ENCODE data around the gene PRPH2. TPM values are rescaled to one million over a fixed set of nuclear protein-coding genes. Genes with fewer than 3 reads are reported as not detected.

Gene PRPH2
- total RNA-seq, 1 experiment from 2014 or later: 1.0 TPM

DNA sequence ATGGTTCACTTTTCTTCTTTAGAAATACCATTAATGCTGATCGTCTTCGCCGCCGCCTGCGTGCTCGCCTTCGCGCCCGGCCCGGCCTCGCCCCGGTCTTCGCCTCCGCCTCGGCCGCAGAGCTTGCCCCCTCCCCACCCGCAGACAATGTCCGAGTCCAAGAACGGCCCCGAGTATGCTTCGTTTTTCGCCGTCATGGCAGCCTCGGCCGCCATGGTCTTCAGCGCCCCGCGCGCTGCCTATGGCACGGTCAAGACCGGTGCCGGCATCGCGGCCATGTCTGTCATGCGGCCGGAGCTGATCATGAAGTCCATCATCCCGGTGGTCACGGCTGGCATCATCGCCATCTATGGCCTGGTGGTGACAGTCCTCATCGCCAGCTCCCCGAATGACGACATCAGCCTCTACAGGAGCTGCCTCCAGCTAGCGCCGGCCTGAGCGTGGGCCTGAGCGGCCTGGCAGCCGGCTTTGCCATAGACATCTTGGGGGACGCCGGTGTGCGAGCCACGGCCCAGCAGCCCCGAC, 4.8 kb upstream of the PRPH2 start (continued):
- TF ChIP-seq, protein P1, sequence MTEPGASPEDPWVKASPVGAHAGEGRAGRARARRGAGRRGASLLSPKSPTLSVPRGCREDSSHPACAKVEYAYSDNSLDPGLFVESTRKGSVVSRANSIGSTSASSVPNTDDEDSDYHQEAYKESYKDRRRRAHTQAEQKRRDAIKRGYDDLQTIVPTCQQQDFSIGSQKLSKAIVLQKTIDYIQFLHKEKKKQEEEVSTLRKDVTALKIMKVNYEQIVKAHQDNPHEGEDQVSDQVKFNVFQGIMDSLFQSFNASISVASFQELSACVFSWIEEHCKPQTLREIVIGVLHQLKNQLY (CRISPR knock-in tag; IDR thresholded peaks at IDR 0.05): no peak
- no peak for TF ChIP-seq GRHL2 (CRISPR knock-in tag; IDR thresholded peaks at IDR 0.05; ENCODE audit: insufficient replicate concordance, severe bottlenecking)

DNA sequence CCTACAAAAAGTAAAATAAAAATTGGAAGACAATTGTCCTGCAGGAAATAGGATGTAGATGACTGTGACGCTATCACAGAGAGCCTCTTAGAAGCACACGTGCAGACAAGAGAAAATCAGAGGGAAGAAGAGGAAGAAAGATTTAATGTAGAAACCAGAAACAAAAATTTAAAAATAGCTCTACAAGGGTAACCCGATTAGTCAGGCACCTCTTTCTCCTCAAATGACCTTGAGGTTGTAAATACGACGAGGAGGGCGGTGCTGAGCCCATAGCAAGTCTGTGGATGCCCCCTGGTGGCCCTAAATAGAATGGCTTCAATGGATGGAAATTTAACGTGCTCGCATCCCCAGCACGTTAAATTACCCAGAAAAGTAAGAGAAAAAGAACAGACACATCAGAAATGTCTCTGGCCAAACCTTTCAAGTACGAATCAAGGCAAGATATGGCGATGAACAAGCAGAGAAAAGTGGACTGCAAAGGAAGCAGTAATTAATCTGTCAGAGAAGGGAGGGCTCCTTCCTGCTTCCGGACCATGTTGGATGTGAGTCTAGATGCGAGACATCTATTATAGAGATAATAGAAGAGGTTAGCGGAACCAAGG, 4.2 kb upstream of the PRPH2 start:
- peak; percentile 58 for DNase-seq (ENCODE audit: low spot score)
- no peaks in the 10 kb centered on the region for H3K9me3 Mint-ChIP-seq
- no peaks in the 10 kb centered on the region; the same call in 1 of the 2 replicates for H3K27me3 Mint-ChIP-seq (ENCODE audit: low read depth)
- ATAC-seq: peak; percentile 93
- peaks cover 9% of the 10 kb centered on the region for H3K4me1 Mint-ChIP-seq
- no peaks in the 10 kb centered on the region for H3K36me3 Mint-ChIP-seq
- ChIA-PET POLR2A (interaction anchor here (0.5 to 1.3 kb wide), 4 partner anchors 22 to 164 kb away, joined by 3 to 4 read pairs (median 3); a partner anchor contains a TSS), CTCF (interaction anchor here (0.7 to 3.2 kb wide), 23 partner anchors 11 to 532 kb away, joined by 3 to 46 read pairs (median 4); partner anchors contain the start of genes RPL7L1 and TBCC)
- H3K27ac Mint-ChIP-seq: peak overlapping the region; percentile 25; the same call in 1 of the 2 replicates
- TF ChIP-seq, protein P2, sequence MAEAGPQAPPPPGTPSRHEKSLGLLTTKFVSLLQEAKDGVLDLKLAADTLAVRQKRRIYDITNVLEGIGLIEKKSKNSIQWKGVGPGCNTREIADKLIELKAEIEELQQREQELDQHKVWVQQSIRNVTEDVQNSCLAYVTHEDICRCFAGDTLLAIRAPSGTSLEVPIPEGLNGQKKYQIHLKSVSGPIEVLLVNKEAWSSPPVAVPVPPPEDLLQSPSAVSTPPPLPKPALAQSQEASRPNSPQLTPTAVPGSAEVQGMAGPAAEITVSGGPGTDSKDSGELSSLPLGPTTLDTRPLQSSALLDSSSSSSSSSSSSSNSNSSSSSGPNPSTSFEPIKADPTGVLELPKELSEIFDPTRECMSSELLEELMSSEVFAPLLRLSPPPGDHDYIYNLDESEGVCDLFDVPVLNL (CRISPR knock-in tag; IDR thresholded peaks at IDR 0.05; ENCODE audit: borderline replicate concordance, low read depth): no peak
- TF ChIP-seq MYBL2 (CRISPR knock-in tag; IDR thresholded peaks at IDR 0.05) (no peak), TEAD1 (CRISPR knock-in tag; IDR thresholded peaks at IDR 0.05) (no peak), ZNF396 (CRISPR knock-in tag; IDR thresholded peaks at IDR 0.05; ENCODE audit: borderline replicate concordance) (no peak), JUN (CRISPR knock-in tag; IDR thresholded peaks at IDR 0.05) (no peak), ESRRA (CRISPR knock-in tag; IDR thresholded peaks at IDR 0.05; ENCODE audit: borderline replicate concordance) (peak; percentile 93)
- TF ChIP-seq, protein P3, sequence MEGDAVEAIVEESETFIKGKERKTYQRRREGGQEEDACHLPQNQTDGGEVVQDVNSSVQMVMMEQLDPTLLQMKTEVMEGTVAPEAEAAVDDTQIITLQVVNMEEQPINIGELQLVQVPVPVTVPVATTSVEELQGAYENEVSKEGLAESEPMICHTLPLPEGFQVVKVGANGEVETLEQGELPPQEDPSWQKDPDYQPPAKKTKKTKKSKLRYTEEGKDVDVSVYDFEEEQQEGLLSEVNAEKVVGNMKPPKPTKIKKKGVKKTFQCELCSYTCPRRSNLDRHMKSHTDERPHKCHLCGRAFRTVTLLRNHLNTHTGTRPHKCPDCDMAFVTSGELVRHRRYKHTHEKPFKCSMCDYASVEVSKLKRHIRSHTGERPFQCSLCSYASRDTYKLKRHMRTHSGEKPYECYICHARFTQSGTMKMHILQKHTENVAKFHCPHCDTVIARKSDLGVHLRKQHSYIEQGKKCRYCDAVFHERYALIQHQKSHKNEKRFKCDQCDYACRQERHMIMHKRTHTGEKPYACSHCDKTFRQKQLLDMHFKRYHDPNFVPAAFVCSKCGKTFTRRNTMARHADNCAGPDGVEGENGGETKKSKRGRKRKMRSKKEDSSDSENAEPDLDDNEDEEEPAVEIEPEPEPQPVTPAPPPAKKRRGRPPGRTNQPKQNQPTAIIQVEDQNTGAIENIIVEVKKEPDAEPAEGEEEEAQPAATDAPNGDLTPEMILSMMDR (IDR thresholded peaks at IDR 0.05): peak; percentile 88
- TF ChIP-seq, protein P4, sequence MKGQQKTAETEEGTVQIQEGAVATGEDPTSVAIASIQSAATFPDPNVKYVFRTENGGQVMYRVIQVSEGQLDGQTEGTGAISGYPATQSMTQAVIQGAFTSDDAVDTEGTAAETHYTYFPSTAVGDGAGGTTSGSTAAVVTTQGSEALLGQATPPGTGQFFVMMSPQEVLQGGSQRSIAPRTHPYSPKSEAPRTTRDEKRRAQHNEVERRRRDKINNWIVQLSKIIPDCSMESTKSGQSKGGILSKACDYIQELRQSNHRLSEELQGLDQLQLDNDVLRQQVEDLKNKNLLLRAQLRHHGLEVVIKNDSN (CRISPR knock-in tag; IDR thresholded peaks at IDR 0.05): no peak
- TF ChIP-seq, protein P5, sequence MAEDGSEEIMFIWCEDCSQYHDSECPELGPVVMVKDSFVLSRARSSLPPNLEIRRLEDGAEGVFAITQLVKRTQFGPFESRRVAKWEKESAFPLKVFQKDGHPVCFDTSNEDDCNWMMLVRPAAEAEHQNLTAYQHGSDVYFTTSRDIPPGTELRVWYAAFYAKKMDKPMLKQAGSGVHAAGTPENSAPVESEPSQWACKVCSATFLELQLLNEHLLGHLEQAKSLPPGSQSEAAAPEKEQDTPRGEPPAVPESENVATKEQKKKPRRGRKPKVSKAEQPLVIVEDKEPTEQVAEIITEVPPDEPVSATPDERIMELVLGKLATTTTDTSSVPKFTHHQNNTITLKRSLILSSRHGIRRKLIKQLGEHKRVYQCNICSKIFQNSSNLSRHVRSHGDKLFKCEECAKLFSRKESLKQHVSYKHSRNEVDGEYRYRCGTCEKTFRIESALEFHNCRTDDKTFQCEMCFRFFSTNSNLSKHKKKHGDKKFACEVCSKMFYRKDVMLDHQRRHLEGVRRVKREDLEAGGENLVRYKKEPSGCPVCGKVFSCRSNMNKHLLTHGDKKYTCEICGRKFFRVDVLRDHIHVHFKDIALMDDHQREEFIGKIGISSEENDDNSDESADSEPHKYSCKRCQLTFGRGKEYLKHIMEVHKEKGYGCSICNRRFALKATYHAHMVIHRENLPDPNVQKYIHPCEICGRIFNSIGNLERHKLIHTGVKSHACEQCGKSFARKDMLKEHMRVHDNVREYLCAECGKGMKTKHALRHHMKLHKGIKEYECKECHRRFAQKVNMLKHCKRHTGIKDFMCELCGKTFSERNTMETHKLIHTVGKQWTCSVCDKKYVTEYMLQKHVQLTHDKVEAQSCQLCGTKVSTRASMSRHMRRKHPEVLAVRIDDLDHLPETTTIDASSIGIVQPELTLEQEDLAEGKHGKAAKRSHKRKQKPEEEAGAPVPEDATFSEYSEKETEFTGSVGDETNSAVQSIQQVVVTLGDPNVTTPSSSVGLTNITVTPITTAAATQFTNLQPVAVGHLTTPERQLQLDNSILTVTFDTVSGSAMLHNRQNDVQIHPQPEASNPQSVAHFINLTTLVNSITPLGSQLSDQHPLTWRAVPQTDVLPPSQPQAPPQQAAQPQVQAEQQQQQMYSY (CRISPR knock-in tag; IDR thresholded peaks at IDR 0.05): no peak
- TF ChIP-seq, protein P6, sequence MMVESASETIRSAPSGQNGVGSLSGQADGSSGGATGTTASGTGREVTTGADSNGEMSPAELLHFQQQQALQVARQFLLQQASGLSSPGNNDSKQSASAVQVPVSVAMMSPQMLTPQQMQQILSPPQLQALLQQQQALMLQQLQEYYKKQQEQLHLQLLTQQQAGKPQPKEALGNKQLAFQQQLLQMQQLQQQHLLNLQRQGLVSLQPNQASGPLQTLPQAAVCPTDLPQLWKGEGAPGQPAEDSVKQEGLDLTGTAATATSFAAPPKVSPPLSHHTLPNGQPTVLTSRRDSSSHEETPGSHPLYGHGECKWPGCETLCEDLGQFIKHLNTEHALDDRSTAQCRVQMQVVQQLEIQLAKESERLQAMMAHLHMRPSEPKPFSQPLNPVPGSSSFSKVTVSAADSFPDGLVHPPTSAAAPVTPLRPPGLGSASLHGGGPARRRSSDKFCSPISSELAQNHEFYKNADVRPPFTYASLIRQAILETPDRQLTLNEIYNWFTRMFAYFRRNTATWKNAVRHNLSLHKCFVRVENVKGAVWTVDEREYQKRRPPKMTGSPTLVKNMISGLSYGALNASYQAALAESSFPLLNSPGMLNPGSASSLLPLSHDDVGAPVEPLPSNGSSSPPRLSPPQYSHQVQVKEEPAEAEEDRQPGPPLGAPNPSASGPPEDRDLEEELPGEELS (CRISPR knock-in tag; IDR thresholded peaks at IDR 0.05): no peak
- H3K4me3 Mint-ChIP-seq: no peak overlapping the region
